ENCODE results near the gene CEP57. TPM values are rescaled to one million over a fixed set of nuclear protein-coding genes. Genes with fewer than 3 reads are reported as not detected.

The CEP57 gene
- 11.0 to 18.4 TPM (median 16.4 TPM) in 5 replicates for total RNA-seq (2022; extraction: Qiagen RNA extraction)

DNA sequence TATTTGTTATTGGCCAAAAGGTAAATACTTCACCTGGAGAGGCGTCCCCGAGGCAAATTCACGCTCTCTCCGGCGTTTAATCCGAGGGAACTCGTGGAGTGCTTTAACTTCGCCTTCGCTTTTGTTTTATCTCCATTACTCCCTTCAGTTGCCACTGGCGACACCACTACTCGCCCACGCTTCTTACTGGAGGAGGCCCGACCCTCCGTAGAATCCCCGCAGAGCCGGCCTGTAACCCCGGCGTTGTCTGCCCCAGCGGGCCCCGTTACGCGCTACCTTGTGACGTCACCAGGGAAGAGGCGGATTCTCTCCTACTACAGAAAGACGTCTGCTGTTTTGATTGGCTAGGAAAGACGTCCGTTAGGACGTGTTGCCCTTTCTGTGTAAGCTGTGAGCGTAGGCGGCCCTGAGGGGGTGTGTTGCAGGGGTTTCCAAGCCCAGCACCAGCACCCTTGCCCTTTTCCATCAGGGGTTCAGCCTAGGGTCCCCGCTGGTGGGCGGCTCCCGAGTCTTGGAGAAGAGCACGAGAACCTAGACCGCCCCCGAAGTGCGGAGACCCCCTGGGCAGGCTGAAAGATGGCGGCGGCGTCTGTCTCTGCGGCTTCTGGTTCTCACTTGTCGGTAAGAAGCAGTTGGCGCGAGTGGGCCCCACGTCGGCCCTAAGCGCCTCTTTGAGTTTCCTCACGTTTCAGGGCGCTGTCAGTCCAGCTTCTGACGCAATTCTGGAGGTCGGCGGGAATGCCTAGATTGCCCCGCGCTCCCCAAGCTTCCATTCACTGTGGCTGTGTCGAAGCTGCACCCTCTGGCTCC, at the start of gene CEP57:
CEP57 (plus strand) TSS at position 376 of the 810 bp plus-strand sequence; CDS start at position 577, 201 bp downstream.

DNA sequence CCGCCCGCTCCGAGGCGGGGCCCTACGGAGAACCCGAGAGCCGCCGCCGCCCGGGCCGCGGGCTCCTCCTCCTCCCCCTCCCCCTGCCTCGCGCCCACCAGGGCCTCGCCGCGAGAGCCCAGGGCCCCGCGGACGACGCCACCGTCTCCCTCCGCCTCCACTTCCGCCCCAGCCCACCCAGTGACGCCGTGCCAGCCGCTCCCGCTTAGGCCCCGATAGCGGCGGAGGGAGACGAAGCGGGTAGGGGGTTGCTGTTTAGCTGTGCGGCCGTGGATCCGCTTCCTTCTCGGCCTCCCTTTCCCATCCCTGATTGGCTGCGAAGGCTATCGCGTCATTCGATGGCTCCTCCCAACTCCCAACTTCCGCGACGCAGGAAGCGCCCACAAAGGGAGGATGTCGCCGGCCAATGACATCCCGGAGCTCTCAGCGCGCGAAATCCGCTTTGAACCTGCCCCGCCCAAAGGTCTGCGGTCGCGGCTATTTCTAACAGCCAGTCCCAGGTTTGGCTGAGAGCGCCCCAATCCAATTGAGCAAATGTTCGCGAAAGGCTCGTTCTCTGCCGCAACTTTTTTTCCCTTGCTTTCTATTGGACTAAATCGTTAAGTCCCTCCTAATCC, 684 bp upstream of the CEP57 start, which contains the start of gene FAM76B:
FAM76B (minus strand) TSS at position 277 of the 617 bp plus-strand sequence. CDS start 304 bp downstream, outside the sequence.

Other genes starting within 250 kb of the CEP57 start
- 5.9 to 10.3 TPM (median 8.1 TPM) in 5 replicates for gene FAM76B, start 716 bp upstream of the CEP57 start, total RNA-seq (2022; extraction: Qiagen RNA extraction)
- gene MTMR2, start 133.6 kb downstream of the CEP57 start, total RNA-seq (2022; extraction: Qiagen RNA extraction), result 18.7 to 24.4 TPM (median 19.3 TPM) in 5 replicates